Measurements from ENCODE around the gene PIGL. TPM values are rescaled to one million over a fixed set of nuclear protein-coding genes. Genes with fewer than 3 reads are reported as not detected.
"Not testable (repeated sequence)": the region's sequence is repeated elsewhere in the genome, so short reads cannot be mapped to it uniquely, and the experiment has no call there.

Gene PIGL
- total RNA-seq, 1 donor from 2014 or later: 28.6 TPM

DNA sequence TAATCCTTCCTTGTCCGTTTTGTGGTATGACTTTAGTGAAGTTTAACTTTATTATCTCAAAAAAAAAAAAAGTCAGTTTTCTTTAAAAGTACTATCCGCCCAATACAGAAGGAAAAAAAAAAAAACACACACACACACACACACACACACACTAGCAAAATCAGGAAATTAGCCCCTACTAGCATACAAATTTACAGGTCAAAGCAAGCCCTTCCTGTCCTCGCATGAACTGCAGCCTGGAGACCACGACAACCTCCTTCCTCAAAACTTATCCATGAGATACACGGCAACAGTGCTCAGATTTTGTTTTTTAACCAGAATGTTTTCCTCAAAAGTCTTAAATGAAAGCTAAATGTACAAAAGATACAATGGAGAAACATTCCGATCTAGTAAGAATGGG is 17.9 kb upstream of the PIGL start:
- peak overlapping the region; percentile 79 for H3K27ac Mint-ChIP-seq (ENCODE audit: unreplicated experiment)
- H3K27me3 Mint-ChIP-seq (ENCODE audit: unreplicated experiment): no peaks in the 10 kb centered on the region
- TF ChIP-seq, protein P1, sequence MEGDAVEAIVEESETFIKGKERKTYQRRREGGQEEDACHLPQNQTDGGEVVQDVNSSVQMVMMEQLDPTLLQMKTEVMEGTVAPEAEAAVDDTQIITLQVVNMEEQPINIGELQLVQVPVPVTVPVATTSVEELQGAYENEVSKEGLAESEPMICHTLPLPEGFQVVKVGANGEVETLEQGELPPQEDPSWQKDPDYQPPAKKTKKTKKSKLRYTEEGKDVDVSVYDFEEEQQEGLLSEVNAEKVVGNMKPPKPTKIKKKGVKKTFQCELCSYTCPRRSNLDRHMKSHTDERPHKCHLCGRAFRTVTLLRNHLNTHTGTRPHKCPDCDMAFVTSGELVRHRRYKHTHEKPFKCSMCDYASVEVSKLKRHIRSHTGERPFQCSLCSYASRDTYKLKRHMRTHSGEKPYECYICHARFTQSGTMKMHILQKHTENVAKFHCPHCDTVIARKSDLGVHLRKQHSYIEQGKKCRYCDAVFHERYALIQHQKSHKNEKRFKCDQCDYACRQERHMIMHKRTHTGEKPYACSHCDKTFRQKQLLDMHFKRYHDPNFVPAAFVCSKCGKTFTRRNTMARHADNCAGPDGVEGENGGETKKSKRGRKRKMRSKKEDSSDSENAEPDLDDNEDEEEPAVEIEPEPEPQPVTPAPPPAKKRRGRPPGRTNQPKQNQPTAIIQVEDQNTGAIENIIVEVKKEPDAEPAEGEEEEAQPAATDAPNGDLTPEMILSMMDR (IDR thresholded peaks at IDR 0.05): no peak
- no peak overlapping the region for H3K4me3 Mint-ChIP-seq (ENCODE audit: unreplicated experiment)
- H3K36me3 Mint-ChIP-seq (ENCODE audit: unreplicated experiment): peaks cover 7% of the 10 kb centered on the region
- no peak for DNase-seq (ENCODE audit: extremely low spot score, unreplicated experiment)
- H3K4me1 Mint-ChIP-seq (ENCODE audit: unreplicated experiment): peaks cover 38% of the 10 kb centered on the region
- H3K9me3 Mint-ChIP-seq (ENCODE audit: unreplicated experiment): no peaks in the 10 kb centered on the region

DNA sequence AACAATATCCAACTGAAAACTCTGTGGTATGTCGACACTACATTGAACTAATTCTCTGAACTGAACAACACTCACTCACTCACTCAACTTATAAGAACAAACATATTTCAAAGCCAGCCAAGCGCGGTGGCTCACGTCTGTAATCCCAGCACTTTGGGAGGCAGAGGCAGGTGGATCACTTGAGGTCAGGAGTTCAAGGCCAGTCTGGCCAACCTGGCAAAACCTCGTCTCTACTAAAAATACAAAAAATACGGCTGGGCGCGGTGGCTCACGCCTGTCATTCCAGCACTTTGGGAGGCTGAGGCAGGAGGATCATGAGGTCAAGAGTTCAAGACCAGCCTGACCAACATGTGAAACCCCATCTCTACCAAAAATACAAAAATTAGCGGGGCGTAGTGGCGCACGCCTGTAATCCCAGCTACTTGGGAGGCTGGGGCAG is 15.3 kb upstream of the PIGL start:
- peaks cover 46% of the 10 kb centered on the region for H3K4me1 Mint-ChIP-seq (ENCODE audit: unreplicated experiment)
- not testable (repeated sequence) for H3K4me3 Mint-ChIP-seq (ENCODE audit: unreplicated experiment); H3K9me3 Mint-ChIP-seq (ENCODE audit: unreplicated experiment); H3K27me3 Mint-ChIP-seq (ENCODE audit: unreplicated experiment); H3K36me3 Mint-ChIP-seq (ENCODE audit: unreplicated experiment); H3K27ac Mint-ChIP-seq (ENCODE audit: unreplicated experiment); DNase-seq (ENCODE audit: extremely low spot score, unreplicated experiment)

DNA sequence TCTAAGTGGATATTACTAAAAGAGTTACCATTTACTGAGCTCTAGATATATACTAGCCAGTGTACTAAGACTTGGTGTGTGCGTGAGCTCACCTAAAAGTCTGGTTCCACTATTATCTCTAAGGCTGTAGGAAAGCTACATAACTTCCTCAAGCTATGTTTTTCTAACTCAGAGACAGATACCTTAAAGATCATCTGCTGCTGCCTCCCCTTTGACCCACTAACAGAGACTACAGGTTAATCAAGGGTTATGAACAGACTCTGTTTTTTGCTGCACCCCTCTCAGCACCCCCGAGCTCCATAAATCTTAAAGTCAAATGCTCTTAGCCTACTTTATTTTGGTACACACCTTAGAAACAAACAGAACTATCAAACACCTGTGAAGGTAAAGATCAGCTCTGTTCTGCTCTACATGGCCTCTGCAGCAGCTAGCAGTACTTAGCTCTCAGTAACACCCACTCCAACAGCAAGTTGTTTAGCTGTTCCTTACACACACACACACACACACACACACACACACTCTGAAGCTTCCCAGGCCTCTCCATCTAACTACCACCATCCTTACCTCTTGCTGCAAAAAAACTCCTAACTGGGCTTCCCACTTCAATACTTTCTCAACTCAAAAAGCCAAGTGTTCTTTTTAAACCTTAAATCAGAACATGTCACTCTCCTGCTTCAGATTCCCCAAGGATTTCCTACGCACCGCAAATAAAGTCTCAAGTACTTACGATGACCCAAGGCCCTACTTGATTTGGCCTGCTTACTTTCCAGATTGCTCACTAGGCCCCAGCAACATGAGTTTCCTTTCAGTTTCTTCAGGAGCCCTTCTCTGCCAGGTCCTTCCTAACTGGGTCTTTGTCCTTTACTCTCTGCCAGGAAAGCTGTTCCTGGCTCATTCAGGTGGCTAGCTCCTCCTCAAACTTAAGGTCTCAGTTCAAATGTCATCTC is 14.2 kb upstream of the PIGL start:
- DNase-seq (ENCODE audit: extremely low spot score, unreplicated experiment); H3K4me3 Mint-ChIP-seq (ENCODE audit: unreplicated experiment); H3K9me3 Mint-ChIP-seq (ENCODE audit: unreplicated experiment); H3K27me3 Mint-ChIP-seq (ENCODE audit: unreplicated experiment); H3K36me3 Mint-ChIP-seq (ENCODE audit: unreplicated experiment): not testable (repeated sequence)
- Mint-ChIP-seq H3K4me1 (ENCODE audit: unreplicated experiment) (peaks cover 51% of the 10 kb centered on the region), H3K27ac (ENCODE audit: unreplicated experiment) (peak overlapping the region; percentile 47)

DNA sequence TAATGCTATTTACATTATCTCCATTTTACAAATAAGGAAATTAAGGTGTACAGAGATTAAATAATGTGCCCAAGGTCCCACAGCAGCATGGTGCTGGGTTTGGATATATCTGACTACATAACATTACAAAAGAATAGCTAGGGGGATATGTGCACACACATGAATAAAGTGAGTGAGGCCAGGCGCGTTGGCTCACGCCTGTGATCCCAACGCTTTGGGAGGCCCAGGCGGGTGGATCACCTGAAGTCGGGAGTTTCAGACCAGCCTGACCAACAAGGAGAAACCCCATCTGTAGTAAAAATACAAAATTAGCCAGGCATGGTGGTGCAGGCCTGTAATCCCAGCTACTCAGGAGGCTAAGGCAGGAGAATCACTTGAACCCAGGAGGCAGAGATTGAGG is 12.2 kb upstream of the PIGL start:
- not testable (repeated sequence) for H3K9me3 Mint-ChIP-seq (ENCODE audit: unreplicated experiment); H3K27me3 Mint-ChIP-seq (ENCODE audit: unreplicated experiment); DNase-seq (ENCODE audit: extremely low spot score, unreplicated experiment); H3K27ac Mint-ChIP-seq (ENCODE audit: unreplicated experiment); H3K36me3 Mint-ChIP-seq (ENCODE audit: unreplicated experiment); H3K4me3 Mint-ChIP-seq (ENCODE audit: unreplicated experiment)
- H3K4me1 Mint-ChIP-seq (ENCODE audit: unreplicated experiment): peaks cover 47% of the 10 kb centered on the region

DNA sequence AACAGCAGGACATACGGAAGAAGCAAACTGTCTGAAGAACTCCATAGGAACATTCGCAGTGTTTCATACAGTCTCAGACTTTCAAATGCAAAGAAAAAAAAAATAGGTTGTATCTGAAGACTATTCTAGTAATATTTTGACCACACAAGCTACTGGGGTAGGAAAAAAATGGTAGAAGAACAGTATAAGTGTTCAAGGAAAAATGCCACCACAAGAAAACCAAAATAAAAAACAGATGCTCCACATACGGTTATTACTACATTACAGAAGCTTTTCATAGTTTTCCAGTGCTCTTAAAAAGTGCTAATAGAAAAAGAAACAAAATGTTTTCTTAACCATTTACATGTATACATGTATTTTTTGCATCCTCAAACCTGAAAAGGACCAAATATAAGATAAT is 5.4 kb upstream of the PIGL start:
- Mint-ChIP-seq H3K27ac (ENCODE audit: unreplicated experiment) (peak overlapping the region; percentile 41), H3K36me3 (ENCODE audit: unreplicated experiment) (no peaks in the 10 kb centered on the region), H3K4me3 (ENCODE audit: unreplicated experiment) (no peak overlapping the region), H3K9me3 (ENCODE audit: unreplicated experiment) (no peaks in the 10 kb centered on the region), H3K27me3 (ENCODE audit: unreplicated experiment) (no peaks in the 10 kb centered on the region), H3K4me1 (ENCODE audit: unreplicated experiment) (peaks cover 48% of the 10 kb centered on the region)
- TF ChIP-seq, protein P1 (IDR thresholded peaks at IDR 0.05): no peak
- no peak for DNase-seq (ENCODE audit: extremely low spot score, unreplicated experiment)

DNA sequence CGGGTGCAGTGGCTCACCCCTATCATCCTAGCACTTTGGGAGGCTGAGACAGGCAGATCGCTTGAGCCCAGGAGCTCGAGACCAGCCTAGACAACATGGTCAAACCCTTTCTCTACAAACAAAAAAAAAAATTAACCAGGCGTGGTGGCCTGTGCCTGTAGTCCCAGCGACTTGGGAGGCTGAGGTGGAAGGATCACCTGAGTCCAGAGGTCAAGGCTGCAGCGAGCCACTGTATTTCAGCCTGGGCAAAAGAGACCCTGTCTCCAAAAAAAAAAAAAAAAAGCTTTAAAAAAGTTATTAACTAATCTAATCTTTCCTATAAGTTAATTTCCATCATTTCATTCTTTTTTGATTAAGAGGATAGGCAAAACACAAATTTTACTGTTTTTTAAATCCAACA is 4.2 kb upstream of the PIGL start:
- TF ChIP-seq, protein P1 (IDR thresholded peaks at IDR 0.05): no peak
- peaks cover 50% of the 10 kb centered on the region for H3K4me1 Mint-ChIP-seq (ENCODE audit: unreplicated experiment)
- no peaks in the 10 kb centered on the region for H3K27me3 Mint-ChIP-seq (ENCODE audit: unreplicated experiment)
- DNase-seq (ENCODE audit: extremely low spot score, unreplicated experiment): no peak
- no peaks in the 10 kb centered on the region for H3K9me3 Mint-ChIP-seq (ENCODE audit: unreplicated experiment)
- H3K27ac Mint-ChIP-seq (ENCODE audit: unreplicated experiment): no peak overlapping the region
- no peaks in the 10 kb centered on the region for H3K36me3 Mint-ChIP-seq (ENCODE audit: unreplicated experiment)
- no peak overlapping the region for H3K4me3 Mint-ChIP-seq (ENCODE audit: unreplicated experiment)

Data from osteocyte (in vitro differentiated cells).